IPS DF 6.9 (cell line): ENCODE measurements around the gene SINHCAF.

Source experiments
- DNase-seq: peaks from one replicate; pipeline ENCODE4 v3.0.0-alpha.2; 2013; ENCODE audit warnings: low read depth, low spot score
- H3K27ac ChIP-seq: one replicate; pipeline ENCODE4 v1.5.1; 2013; ENCODE audit warnings: low read length, control low read depth
- H3K27me3 ChIP-seq: 2 replicates; pipeline ENCODE4 v1.6.1; 2013; ENCODE audit warnings: mild to moderate bottlenecking, low read length; ENCODE audit not compliant: control insufficient read depth, insufficient read depth
- H3K36me3 ChIP-seq: 2 replicates; pipeline ENCODE4 v1.6.1; 2013; ENCODE audit warnings: low read length; ENCODE audit not compliant: control insufficient read depth, insufficient read depth
- H3K4me1 ChIP-seq: 2 replicates; pipeline ENCODE4 v1.6.1; 2013; ENCODE audit warnings: low read length; ENCODE audit not compliant: control insufficient read depth, insufficient read depth
- H3K4me3 ChIP-seq: 2 replicates; pipeline ENCODE4 v1.5.1; 2013; ENCODE audit warnings: mild to moderate bottlenecking, low read length
- H3K9me3 ChIP-seq: 2 replicates; pipeline ENCODE4 v1.6.1; 2013; ENCODE audit warnings: low read length, inconsistent platforms; ENCODE audit not compliant: control insufficient read depth, insufficient read depth
- WGBS: extraction: QIAGEN DNeasy Blood & Tissue Kit; methylation state at CpG from one replicate; pipeline ENCODE4 v1.1.7; 2013; ENCODE audit warnings: mixed read lengths, missing lambda C conversion rate; ENCODE audit not compliant: insufficient read length, insufficient coverage; 5-methylcytosine and 5-hydroxymethylcytosine counted together

The SINHCAF gene

GRCh38 chr12:31308116-31308515 lies 17.8 kb downstream of the SINHCAF start:
- 0 out of 2 replicates have a peak, but pooled peaks cover 1% of the 10 kb centered on the region for H3K4me1 ChIP-seq
- no peaks in the 10 kb centered on the region for H3K9me3 ChIP-seq
- H3K27ac ChIP-seq: no peak overlapping the region
- no peak for DNase-seq
- H3K27me3 ChIP-seq: no peaks in the 10 kb centered on the region
- H3K4me3 ChIP-seq: no peak overlapping the region
- peaks cover 13% of the 10 kb centered on the region; the same call in 1 of the 2 replicates for H3K36me3 ChIP-seq
- WGBS: no CpG with 5 or more reads among the region's 7 CpGs

- Histone ChIP-seq H3K27me3 (no peaks in the 10 kb centered on the region), H3K36me3 (peaks cover 13% of the 10 kb centered on the region; the same call in 1 of the 2 replicates), H3K27ac (no peak overlapping the region), H3K9me3 (no peaks in the 10 kb centered on the region), H3K4me1 (0 out of 2 replicates have a peak, but pooled peaks cover 1% of the 10 kb centered on the region), H3K4me3 (no peak overlapping the region)
- no peak for DNase-seq
- WGBS: no CpG with 5 or more reads among the region's 1 CpG
Measured at GRCh38 chr12:31306866-31307265, 19.1 kb downstream of the SINHCAF start.

GRCh38 chr12:31303466-31303865 lies 22.5 kb downstream of the SINHCAF start:
- no peaks in the 10 kb centered on the region for H3K27me3 ChIP-seq
- no peak overlapping the region for H3K27ac ChIP-seq
- H3K4me3 ChIP-seq: no peak overlapping the region
- no peaks in the 10 kb centered on the region for H3K4me1 ChIP-seq
- no CpG with 5 or more reads among the region's 5 CpGs for whole genome bisulfite sequencing
- H3K9me3 ChIP-seq: no peaks in the 10 kb centered on the region
- DNase-seq: no peak
- peaks cover 16% of the 10 kb centered on the region; the same call in 1 of the 2 replicates for H3K36me3 ChIP-seq

- H3K27ac ChIP-seq: no peak overlapping the region
- no peak overlapping the region for H3K4me3 ChIP-seq
- WGBS: no CpG with 5 or more reads among the region's 2 CpGs
- H3K27me3 ChIP-seq: no peaks in the 10 kb centered on the region
- no peaks in the 10 kb centered on the region for H3K4me1 ChIP-seq
- no peak for DNase-seq
- no peaks in the 10 kb centered on the region for H3K9me3 ChIP-seq
- peaks cover 18% of the 10 kb centered on the region; the same call in 1 of the 2 replicates for H3K36me3 ChIP-seq
Measured at GRCh38 chr12:31301311-31301710, 24.6 kb downstream of the SINHCAF start.

GRCh38 chr12:31300783-31301182 lies 25.2 kb downstream of the SINHCAF start:
- Histone ChIP-seq H3K27me3 (no peaks in the 10 kb centered on the region), H3K4me3 (no peak overlapping the region), H3K36me3 (peaks cover 18% of the 10 kb centered on the region; the same call in 1 of the 2 replicates), H3K4me1 (no peaks in the 10 kb centered on the region), H3K9me3 (no peaks in the 10 kb centered on the region), H3K27ac (no peak overlapping the region)
- WGBS: 100% methylated on average over 1 of the region's 3 CpGs
- DNase-seq: no peak

- no peak for DNase-seq
- Histone ChIP-seq H3K27ac (no peak overlapping the region), H3K27me3 (no peaks in the 10 kb centered on the region), H3K9me3 (no peaks in the 10 kb centered on the region), H3K36me3 (peaks cover 18% of the 10 kb centered on the region; the same call in 1 of the 2 replicates), H3K4me1 (no peaks in the 10 kb centered on the region), H3K4me3 (no peak overlapping the region)
- WGBS: no CpG with 5 or more reads among the region's 1 CpG
Measured at GRCh38 chr12:31300341-31300740, 25.6 kb downstream of the SINHCAF start.

GRCh38 chr12:31298922-31299321 lies 27.0 kb downstream of the SINHCAF start:
- Histone ChIP-seq H3K27me3 (no peaks in the 10 kb centered on the region), H3K4me1 (no peaks in the 10 kb centered on the region), H3K9me3 (no peaks in the 10 kb centered on the region), H3K4me3 (no peak overlapping the region), H3K36me3 (peaks cover 17% of the 10 kb centered on the region; the same call in 1 of the 2 replicates), H3K27ac (no peak overlapping the region)
- no peak for DNase-seq
- WGBS: no CpG with 5 or more reads among the region's 3 CpGs

GRCh38 chr12:31298515-31298910 lies 27.4 kb downstream of the SINHCAF start:
- H3K36me3 ChIP-seq: peaks cover 14% of the 10 kb centered on the region; the same call in 1 of the 2 replicates
- no peaks in the 10 kb centered on the region for H3K9me3 ChIP-seq
- H3K4me3 ChIP-seq: no peak overlapping the region
- no peaks in the 10 kb centered on the region for H3K4me1 ChIP-seq
- DNase-seq: no peak
- no CpG with 5 or more reads among the region's 2 CpGs for WGBS
- H3K27ac ChIP-seq: no peak overlapping the region
- no peaks in the 10 kb centered on the region for H3K27me3 ChIP-seq

GRCh38 chr12:31297572-31298514 lies 28.1 kb downstream of the SINHCAF start:
- DNase-seq: no peak
- peaks cover 17% of the 10 kb centered on the region; the same call in 1 of the 2 replicates for H3K36me3 ChIP-seq
- H3K4me3 ChIP-seq: no peak overlapping the region
- no peaks in the 10 kb centered on the region for H3K4me1 ChIP-seq
- WGBS: no CpG with 5 or more reads among the region's 13 CpGs
- no peak overlapping the region for H3K27ac ChIP-seq
- H3K9me3 ChIP-seq: no peaks in the 10 kb centered on the region
- no peaks in the 10 kb centered on the region for H3K27me3 ChIP-seq

- DNase-seq: no peak
Measured at GRCh38 chr12:31289441-31289840, 36.5 kb downstream of the SINHCAF start.

More at GRCh38 chr12:31289441-31289840, 36.5 kb downstream of the SINHCAF start:
- Histone ChIP-seq H3K27ac (no peak overlapping the region), H3K36me3 (peaks cover 22% of the 10 kb centered on the region; the same call in 1 of the 2 replicates), H3K4me3 (no peak overlapping the region), H3K9me3 (no peaks in the 10 kb centered on the region), H3K4me1 (peaks cover 1% of the 10 kb centered on the region; the same call in 1 of the 2 replicates), H3K27me3 (no peaks in the 10 kb centered on the region)
- no CpG with 5 or more reads among the region's 2 CpGs for whole genome bisulfite sequencing
